Caco-2 (cell line): Measurements from ENCODE around the gene NOP10. TPM values are rescaled to one million over a fixed set of nuclear protein-coding genes. Genes with fewer than 3 reads are reported as not detected.
"Not testable (repeated sequence)": the region's sequence is repeated elsewhere in the genome, so short reads cannot be mapped to it uniquely, and the experiment has no call there.

Experiments
- BruUV-seq: library from RNA; stranded (reverse); fragments of 400-500 nt; replicated peaks from 2 replicates; lab custom pipeline; 2021; lab: Mats Ljungman, UMichigan
- CTCF ChIA-PET: fragments of 300-600 bp; sonication (Branson Sonifier 250); formaldehyde crosslinking; loops from one replicate; lab custom pipeline; 2022; ENCODE audit warnings: antibody characterized with exemption; lab: Charles Lee
- POLR2A ChIA-PET: fragments of 300-600 bp; sonication (Branson Sonifier 250); formaldehyde crosslinking; loops from one replicate; lab custom pipeline; 2022; ENCODE audit warnings: antibody characterized with exemption; lab: Charles Lee
- DNase-seq, 2 experiments: peaks; one replicate each; pipeline versions ENCODE4 v3.0.0 to v3.0.0-alpha.2; 2020 to 2022
- H3K27me3 ChIP-seq: replicated peaks from 2 replicates; pipeline ENCODE4 v1.6.0; 2011; ENCODE audit warnings: low read length; ENCODE audit not compliant: control insufficient read depth, insufficient read depth
- H3K36me3 ChIP-seq: 2 replicates; pipeline ENCODE4 v1.5.1; 2011; ENCODE audit warnings: low read length; ENCODE audit not compliant: control insufficient read depth, insufficient read depth
- H3K4me1 ChIP-seq: fragments of 250-450 bp; sonication (Bioruptor Pico); 2 replicates; pipeline ENCODE4 v1.5.1; 2020; ENCODE audit warnings: mild to moderate bottlenecking
- H3K4me3 ChIP-seq: 2 replicates; pipeline ENCODE4 v1.5.1; 2011; ENCODE audit warnings: low read depth, mild to moderate bottlenecking, control low read depth, low read length
- H3K9me3 ChIP-seq: fragments of 250-450 bp; sonication (Bioruptor Pico); 2 replicates; pipeline ENCODE4 v1.5.1; 2020; ENCODE audit warnings: mild to moderate bottlenecking, moderate library complexity
- H3K27ac Mint-ChIP-seq: one replicate; pipeline ENCODE4 v1.8.0; 2022; ENCODE audit warnings: mixed read lengths; ENCODE audit not compliant: unreplicated experiment
- H3K27me3 Mint-ChIP-seq: one replicate; pipeline ENCODE4 v1.8.0; 2022; ENCODE audit warnings: mixed read lengths; ENCODE audit not compliant: insufficient read depth, unreplicated experiment
- H3K36me3 Mint-ChIP-seq: one replicate; pipeline ENCODE4 v1.8.0; 2022; ENCODE audit warnings: mild to moderate bottlenecking, mixed read lengths; ENCODE audit not compliant: insufficient read depth, unreplicated experiment
- H3K4me1 Mint-ChIP-seq: one replicate; pipeline ENCODE4 v1.8.0; 2022; ENCODE audit warnings: low read depth, mixed read lengths; ENCODE audit not compliant: unreplicated experiment
- H3K4me3 Mint-ChIP-seq: one replicate; pipeline ENCODE4 v1.8.0; 2022; ENCODE audit warnings: mild to moderate bottlenecking, moderate library complexity, mixed read lengths; ENCODE audit not compliant: unreplicated experiment
- H3K9me3 Mint-ChIP-seq: one replicate; pipeline ENCODE4 v1.8.0; 2022; ENCODE audit warnings: mixed read lengths; ENCODE audit not compliant: unreplicated experiment
- intact Hi-C: fragments of 100-400 bp; cut with micrococcal nuclease; formaldehyde crosslinking; loops from one replicate; pipeline ENCODE4 v1.10.0; 2022; ENCODE audit not compliant: unreplicated experiment
- total RNA-seq: library from RNA; stranded (reverse); gene quantifications from 2 replicates; pipeline ENCODE4 v1.2.3, GENCODE V29; 2022
- TF ChIP-seq, protein P1 (sequence below), 2 experiments: fragments of 200-600 bp in 1 of 2; IDR thresholded peaks; 1 replicate in 1 of 2; 2 replicates in 1 of 2; pipeline versions ENCODE4 v1.5.1 to v1.8.0; 2011 to 2022; ENCODE audit warnings: antibody characterized with exemption in 1 of 2, control low read depth in 1 of 2, inconsistent platforms in 1 of 2, low read depth in 1 of 2, low read length in 1 of 2, mild to moderate bottlenecking in 1 of 2, moderate library complexity in 1 of 2; ENCODE audit not compliant: insufficient read depth in 1 of 2, severe bottlenecking in 1 of 2, unreplicated experiment in 1 of 2

Gene NOP10
- total RNA-seq, 1 experiment from 2014 or later: 171 TPM

- Histone ChIP-seq H3K9me3 (no peaks in the 10 kb centered on the region), H3K4me3 (no peak overlapping the region), H3K36me3 (no peaks in the 10 kb centered on the region), H3K27me3 (no peaks in the 10 kb centered on the region), H3K4me1 (no peaks in the 10 kb centered on the region)
- no peak for DNase-seq
- POLR2A ChIA-PET: no interaction called here
- Mint-ChIP-seq H3K27me3 (no peaks in the 10 kb centered on the region), H3K9me3 (no peaks in the 10 kb centered on the region), H3K4me1 (peaks cover 5% of the 10 kb centered on the region), H3K4me3 (no peak overlapping the region), H3K36me3 (peaks cover 4% of the 10 kb centered on the region), H3K27ac (no peak overlapping the region)
- BruUV-seq: no TSS peak
- intact Hi-C loops: no loop called here
- TF ChIP-seq, protein P1, sequence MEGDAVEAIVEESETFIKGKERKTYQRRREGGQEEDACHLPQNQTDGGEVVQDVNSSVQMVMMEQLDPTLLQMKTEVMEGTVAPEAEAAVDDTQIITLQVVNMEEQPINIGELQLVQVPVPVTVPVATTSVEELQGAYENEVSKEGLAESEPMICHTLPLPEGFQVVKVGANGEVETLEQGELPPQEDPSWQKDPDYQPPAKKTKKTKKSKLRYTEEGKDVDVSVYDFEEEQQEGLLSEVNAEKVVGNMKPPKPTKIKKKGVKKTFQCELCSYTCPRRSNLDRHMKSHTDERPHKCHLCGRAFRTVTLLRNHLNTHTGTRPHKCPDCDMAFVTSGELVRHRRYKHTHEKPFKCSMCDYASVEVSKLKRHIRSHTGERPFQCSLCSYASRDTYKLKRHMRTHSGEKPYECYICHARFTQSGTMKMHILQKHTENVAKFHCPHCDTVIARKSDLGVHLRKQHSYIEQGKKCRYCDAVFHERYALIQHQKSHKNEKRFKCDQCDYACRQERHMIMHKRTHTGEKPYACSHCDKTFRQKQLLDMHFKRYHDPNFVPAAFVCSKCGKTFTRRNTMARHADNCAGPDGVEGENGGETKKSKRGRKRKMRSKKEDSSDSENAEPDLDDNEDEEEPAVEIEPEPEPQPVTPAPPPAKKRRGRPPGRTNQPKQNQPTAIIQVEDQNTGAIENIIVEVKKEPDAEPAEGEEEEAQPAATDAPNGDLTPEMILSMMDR (IDR thresholded peaks at IDR 0.05; ENCODE audit: insufficient read depth in 1 of 2, low read depth in 1 of 2, low read length in 1 of 2, severe bottlenecking in 1 of 2, unreplicated experiment in 1 of 2): no peak
- CTCF ChIA-PET: no interaction called here
Measured at GRCh38 chr15:34376856-34377255, 33.9 kb upstream of the NOP10 start.

DNA sequence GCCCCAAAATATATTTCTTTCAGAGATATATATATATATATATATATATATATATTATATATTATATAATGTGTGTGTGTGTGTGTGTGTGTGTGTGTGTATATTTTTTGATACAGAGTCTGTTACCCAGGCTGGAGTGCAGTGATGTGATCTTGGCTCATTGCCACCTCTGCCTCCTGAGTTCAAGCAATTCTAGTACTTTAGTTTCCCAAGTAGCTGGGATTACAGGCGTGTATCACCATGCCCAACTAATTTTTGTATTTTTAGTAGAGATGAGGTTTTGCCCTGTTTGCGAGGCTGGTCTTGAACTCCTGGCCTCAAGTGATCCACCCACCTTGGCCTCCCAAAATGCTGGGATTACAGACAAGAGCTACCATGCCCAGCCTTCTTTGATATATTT lies 32.6 kb upstream of the NOP10 start:
- CTCF ChIA-PET, H3K4me1 Mint-ChIP-seq: not testable (repeated sequence)

GRCh38 chr15:34374816-34375215 lies 31.9 kb upstream of the NOP10 start:
- ChIA-PET POLR2A (no interaction called here), CTCF (no interaction called here)
- H3K4me1 ChIP-seq: no peaks in the 10 kb centered on the region
- peaks cover 4% of the 10 kb centered on the region for H3K36me3 Mint-ChIP-seq
- no peak overlapping the region for H3K4me3 ChIP-seq
- TF ChIP-seq, protein P1 (IDR thresholded peaks at IDR 0.05; ENCODE audit: insufficient read depth in 1 of 2, low read depth in 1 of 2, low read length in 1 of 2, severe bottlenecking in 1 of 2, unreplicated experiment in 1 of 2): no peak
- intact Hi-C loops: no loop called here
- H3K27me3 Mint-ChIP-seq: no peaks in the 10 kb centered on the region
- peaks cover 5% of the 10 kb centered on the region for H3K4me1 Mint-ChIP-seq
- DNase-seq: no peak
- BruUV-seq: no TSS peak
- no peaks in the 10 kb centered on the region for H3K27me3 ChIP-seq
- no peaks in the 10 kb centered on the region for H3K36me3 ChIP-seq
- H3K4me3 Mint-ChIP-seq: no peak overlapping the region
- no peaks in the 10 kb centered on the region for H3K9me3 ChIP-seq
- H3K9me3 Mint-ChIP-seq: no peaks in the 10 kb centered on the region
- H3K27ac Mint-ChIP-seq: no peak overlapping the region

More for the DNA sequence above, 32.6 kb upstream of the NOP10 start:
- H3K27ac Mint-ChIP-seq, DNase-seq, H3K36me3 ChIP-seq, H3K4me3 Mint-ChIP-seq, intact Hi-C loops, H3K9me3 Mint-ChIP-seq, H3K4me3 ChIP-seq, H3K27me3 ChIP-seq, POLR2A ChIA-PET, H3K27me3 Mint-ChIP-seq, H3K9me3 ChIP-seq, BruUV-seq, H3K36me3 Mint-ChIP-seq, H3K4me1 ChIP-seq: not testable (repeated sequence)

GRCh38 chr15:34373951-34374350 lies 31.0 kb upstream of the NOP10 start:
- Mint-ChIP-seq H3K27ac (no peak overlapping the region), H3K27me3 (no peaks in the 10 kb centered on the region), H3K9me3 (no peaks in the 10 kb centered on the region), H3K4me3 (no peak overlapping the region), H3K36me3 (peaks cover 4% of the 10 kb centered on the region), H3K4me1 (peaks cover 5% of the 10 kb centered on the region)
- ChIA-PET POLR2A (no interaction called here), CTCF (no interaction called here)
- intact Hi-C loops: no loop called here
- H3K4me1 ChIP-seq: no peaks in the 10 kb centered on the region
- H3K9me3 ChIP-seq: no peaks in the 10 kb centered on the region
- H3K36me3 ChIP-seq: no peaks in the 10 kb centered on the region
- H3K4me3 ChIP-seq: no peak overlapping the region
- TF ChIP-seq, protein P1 (IDR thresholded peaks at IDR 0.05; ENCODE audit: insufficient read depth in 1 of 2, low read depth in 1 of 2, low read length in 1 of 2, severe bottlenecking in 1 of 2, unreplicated experiment in 1 of 2): no peak
- BruUV-seq: no TSS peak
- no peaks in the 10 kb centered on the region for H3K27me3 ChIP-seq
- DNase-seq: no peak
